H7 (cell line): ENCODE data around the gene GIPC1. TPM values are rescaled to one million over a fixed set of nuclear protein-coding genes. Genes with fewer than 3 reads are reported as not detected.
A peak's percentile ranks its signal among the peaks of the same experiment; 100 is the strongest.
"Not testable (repeated sequence)": the region's sequence is repeated elsewhere in the genome, so short reads cannot be mapped to it uniquely, and the experiment has no call there.

Experiments used
- DNase-seq: peaks from one replicate; pipeline ENCODE4 v3.0.0; 2012
- H3K27me3 ChIP-seq: 2 replicates; pipeline ENCODE4 v1.6.0; 2011; ENCODE audit warnings: mild to moderate bottlenecking, low read length; ENCODE audit not compliant: control insufficient read depth, insufficient read depth
- H3K36me3 ChIP-seq: replicated peaks from 2 replicates; pipeline ENCODE4 v1.5.1; 2011; ENCODE audit warnings: low read length; ENCODE audit not compliant: control insufficient read depth, insufficient read depth
- H3K4me3 ChIP-seq: 2 replicates; pipeline ENCODE4 v1.5.1; 2011; ENCODE audit warnings: low read depth, mild to moderate bottlenecking, control low read depth, low read length, moderate library complexity; ENCODE audit not compliant: insufficient read depth
- total RNA-seq: library from RNA; depleted of rRNA; stranded (reverse); fragments of >200 nt; shearing (Covaris generic); gene quantifications from 2 replicates; pipeline ENCODE4 v1.2.3, GENCODE V29; 2014

GIPC1 gene
- total RNA-seq, 1 experiment from 2014 or later: 116 TPM

DNA sequence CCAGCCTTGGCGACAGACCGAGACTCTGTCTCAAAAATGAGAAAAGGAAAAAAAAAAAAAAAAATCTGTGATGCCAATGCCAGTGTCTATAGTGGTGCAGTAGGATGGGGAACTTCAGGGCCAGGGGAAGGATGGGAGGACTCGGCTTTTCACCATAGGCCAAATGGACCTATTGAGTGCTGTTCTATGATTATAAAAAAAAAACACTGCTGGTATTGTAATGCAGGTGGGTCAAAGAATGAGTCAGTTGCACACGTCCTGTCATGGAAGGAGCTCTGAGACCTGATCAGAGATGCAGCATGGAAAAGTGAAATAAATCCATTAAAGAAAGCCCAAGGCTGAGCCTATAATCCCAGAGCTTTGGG, 15.3 kb upstream of the GIPC1 start:
- Histone ChIP-seq H3K27me3 (no peaks in the 10 kb centered on the region), H3K4me3 (no peak overlapping the region), H3K36me3 (peaks cover 17% of the 10 kb centered on the region)
- no peak for DNase-seq

DNA sequence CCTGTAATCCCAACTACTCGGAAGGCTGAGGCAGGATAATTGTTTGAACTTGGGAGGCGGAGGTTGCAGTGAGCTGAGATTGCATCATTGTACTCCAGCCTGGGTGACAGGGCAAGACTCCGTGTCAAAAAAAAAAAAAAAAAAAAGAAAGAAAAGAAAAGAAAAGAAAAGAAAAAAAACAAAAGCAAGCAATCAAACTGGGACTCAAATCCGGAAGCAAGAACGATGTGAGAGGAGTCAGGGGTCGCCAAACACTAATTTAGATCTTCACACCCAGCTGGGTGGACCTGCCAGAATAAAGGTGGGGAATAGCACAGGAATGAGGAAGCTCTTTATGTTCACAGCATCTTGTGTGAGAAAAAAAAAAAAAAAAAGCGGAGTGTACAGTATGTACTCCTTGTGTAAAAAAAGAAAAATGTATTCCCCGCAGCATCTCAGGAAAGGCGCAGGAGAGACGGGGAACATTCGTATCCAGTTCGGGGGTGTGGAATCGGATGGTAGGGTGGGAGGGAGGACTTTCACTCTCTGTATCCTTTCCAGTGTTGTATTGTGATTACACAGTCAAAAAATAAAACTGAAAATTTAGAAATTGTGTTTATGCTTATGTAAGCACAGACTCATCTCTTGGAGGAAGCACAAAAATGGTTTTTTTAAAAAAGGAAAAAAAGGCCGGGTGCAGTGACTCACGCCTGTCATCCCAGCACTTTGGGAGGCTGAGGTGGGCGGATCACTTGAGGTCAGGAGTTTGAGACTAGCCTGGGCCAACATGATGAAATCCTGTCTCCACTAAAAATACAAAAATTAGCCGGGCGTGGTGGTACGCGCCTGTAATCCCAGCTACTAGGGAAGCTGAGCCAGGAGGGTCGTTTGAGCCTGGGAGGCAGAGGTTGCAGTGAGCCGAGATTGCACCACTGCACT, 14.6 kb upstream of the GIPC1 start:
- Histone ChIP-seq H3K4me3 (no peak overlapping the region), H3K36me3 (peaks cover 11% of the 10 kb centered on the region), H3K27me3 (no peaks in the 10 kb centered on the region)
- no peak for DNase-seq

DNA sequence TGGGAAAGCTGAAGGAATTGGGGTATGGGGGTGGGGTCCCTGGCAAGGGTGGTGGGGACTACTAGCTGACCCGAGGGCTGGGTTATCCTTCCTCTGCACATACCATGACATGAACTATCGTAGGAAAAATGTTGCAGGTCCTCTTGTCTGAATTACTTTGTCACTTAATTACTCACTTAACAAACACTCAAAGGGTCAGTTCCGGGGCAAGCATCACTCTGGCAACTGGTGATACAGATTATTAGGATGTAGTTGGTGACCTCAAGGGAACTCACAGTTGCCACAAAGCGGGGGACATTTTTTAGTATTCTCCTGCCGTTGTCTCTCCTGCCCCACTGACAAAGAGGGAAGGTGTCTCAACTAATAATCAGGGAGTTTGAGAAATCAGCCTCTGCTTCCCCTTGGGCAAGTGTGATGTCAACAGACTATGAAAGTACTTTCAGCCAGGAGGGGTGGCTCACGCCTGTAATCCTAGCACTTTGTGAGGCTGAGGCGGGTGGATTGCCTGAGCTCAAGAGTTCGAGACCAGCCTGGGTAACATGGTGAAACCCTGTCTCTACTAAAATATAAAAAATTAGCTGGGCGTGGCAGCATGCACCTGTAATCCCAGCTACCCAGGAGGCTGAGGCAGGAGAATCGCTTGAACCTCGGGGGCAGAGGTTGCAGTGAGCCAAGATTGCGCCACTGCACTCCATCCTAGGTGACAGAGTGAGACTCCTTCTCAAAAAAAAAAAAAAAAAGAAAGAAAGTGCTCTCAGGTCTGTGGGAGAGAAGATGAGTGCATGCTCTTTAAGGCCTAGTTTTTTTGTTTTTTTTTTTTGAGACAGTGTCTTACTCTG, 12.0 kb upstream of the GIPC1 start:
- no peaks in the 10 kb centered on the region for H3K36me3 ChIP-seq
- H3K27me3 ChIP-seq: no peaks in the 10 kb centered on the region
- no peak for DNase-seq
- H3K4me3 ChIP-seq: no peak overlapping the region

DNA sequence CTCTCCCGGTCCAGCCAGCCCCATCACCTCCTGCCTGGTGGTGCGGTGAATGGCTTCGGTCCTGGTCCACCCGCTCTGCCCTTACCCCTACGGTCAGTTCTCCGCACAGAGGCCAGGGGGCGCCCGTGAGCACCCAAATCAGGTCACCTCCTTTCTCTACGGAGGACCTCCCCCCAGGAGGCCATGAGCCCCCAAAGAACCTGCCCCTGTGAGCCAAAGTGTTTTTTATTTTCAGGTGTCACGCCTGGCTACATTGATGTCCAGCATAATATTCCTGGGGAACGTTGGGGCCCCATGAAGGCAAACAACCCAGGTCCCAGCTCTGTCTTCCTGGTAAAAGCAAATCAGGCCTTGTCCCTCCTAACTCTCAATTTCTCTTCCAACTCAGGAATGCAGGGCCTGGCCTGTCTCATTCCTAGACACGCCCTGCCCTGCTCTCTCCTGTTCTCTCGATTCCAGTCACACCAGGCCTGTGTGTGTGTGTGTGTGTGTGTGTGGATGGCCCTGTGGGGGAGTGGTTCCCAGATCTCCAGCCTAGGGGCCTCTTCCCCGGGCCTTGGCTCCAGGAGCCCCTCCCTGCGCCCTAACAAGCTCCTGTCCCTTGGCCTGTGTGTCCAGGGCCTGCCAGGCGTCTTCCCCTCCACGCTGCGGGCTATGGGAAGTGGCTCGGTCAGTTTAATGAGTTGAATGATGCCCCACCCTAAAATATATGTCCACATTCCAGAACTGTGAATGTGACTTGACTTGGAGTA, 9.7 kb upstream of the GIPC1 start:
- Histone ChIP-seq H3K4me3 (no peak overlapping the region), H3K27me3 (no peaks in the 10 kb centered on the region), H3K36me3 (no peaks in the 10 kb centered on the region)
- DNase-seq: peak; percentile 95

- not testable (repeated sequence) for DNase-seq, H3K4me3 ChIP-seq, H3K27me3 ChIP-seq, H3K36me3 ChIP-seq
Observed at GRCh38 chr19:14504575-14504974, 8.6 kb upstream of the GIPC1 start.

GRCh38 chr19:14503285-14503684, 7.4 kb upstream of the GIPC1 start:
- no peak for DNase-seq
- Histone ChIP-seq H3K27me3 (no peaks in the 10 kb centered on the region), H3K4me3 (no peak overlapping the region), H3K36me3 (no peaks in the 10 kb centered on the region)

DNA sequence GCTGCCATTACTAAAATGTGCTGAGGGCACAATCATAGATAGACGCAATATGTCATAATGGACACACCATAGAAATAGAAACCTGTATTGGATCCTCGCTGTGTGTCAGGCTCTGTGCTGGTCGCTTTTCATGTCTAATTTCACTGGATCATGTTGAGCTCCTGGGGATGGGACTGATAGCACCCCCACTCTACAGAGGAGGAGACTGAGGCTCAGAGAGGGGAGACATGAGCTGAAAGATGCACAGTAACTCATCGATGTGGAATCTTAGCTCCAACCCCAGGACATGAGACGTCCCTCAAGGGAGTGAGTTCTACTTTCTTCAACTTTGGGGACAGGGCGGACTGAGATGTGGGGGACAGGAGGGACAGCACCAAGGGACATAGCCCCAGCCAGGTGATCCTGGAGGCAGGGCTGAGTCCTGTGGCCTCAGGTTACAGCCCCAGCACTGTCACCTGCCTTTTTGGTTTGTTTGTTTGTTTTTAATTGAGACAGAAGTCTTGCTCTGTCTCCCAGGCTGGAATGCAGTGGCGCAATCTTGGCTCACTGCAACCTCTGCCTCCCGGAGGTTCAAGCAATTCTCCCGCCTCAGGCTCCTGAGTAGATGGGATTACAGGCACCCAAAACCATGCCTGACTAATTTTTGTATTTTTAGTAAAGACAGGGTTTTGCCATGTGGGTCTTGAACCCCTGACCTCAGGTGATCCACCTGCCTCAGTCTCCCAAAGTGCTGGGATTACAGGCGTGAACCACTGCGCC, 6.6 kb upstream of the GIPC1 start:
- Histone ChIP-seq H3K36me3 (no peaks in the 10 kb centered on the region), H3K4me3 (no peak overlapping the region), H3K27me3 (no peaks in the 10 kb centered on the region)
- DNase-seq: no peak

- no peaks in the 10 kb centered on the region for H3K27me3 ChIP-seq
- H3K36me3 ChIP-seq: no peaks in the 10 kb centered on the region
- DNase-seq: peak; percentile 59
- H3K4me3 ChIP-seq: no peak overlapping the region
Observed at GRCh38 chr19:14497228-14497921, 1.4 kb upstream of the GIPC1 start.

- H3K27me3 ChIP-seq: no peaks in the 10 kb centered on the region
- peaks cover 1% of the 10 kb centered on the region; the same call in 1 of the 2 replicates for H3K36me3 ChIP-seq
- DNase-seq: no peak
- H3K4me3 ChIP-seq: peak overlapping the region; percentile 39; the same call in 1 of the 2 replicates
Observed at GRCh38 chr19:14496834-14497227, 904 bp upstream of the GIPC1 start.

- H3K4me3 ChIP-seq: peak overlapping the region; percentile 58
- H3K36me3 ChIP-seq: peaks cover 2% of the 10 kb centered on the region
- H3K27me3 ChIP-seq: no peaks in the 10 kb centered on the region
- DNase-seq: no peak
Observed at GRCh38 chr19:14495672-14496028, 277 bp downstream of the GIPC1 start.

GRCh38 chr19:14494910-14495671, 836 bp downstream of the GIPC1 start:
- H3K27me3 ChIP-seq: no peaks in the 10 kb centered on the region
- peak; percentile 78 for DNase-seq
- H3K36me3 ChIP-seq: peaks cover 2% of the 10 kb centered on the region
- peak overlapping the region; percentile 58 for H3K4me3 ChIP-seq

DNA sequence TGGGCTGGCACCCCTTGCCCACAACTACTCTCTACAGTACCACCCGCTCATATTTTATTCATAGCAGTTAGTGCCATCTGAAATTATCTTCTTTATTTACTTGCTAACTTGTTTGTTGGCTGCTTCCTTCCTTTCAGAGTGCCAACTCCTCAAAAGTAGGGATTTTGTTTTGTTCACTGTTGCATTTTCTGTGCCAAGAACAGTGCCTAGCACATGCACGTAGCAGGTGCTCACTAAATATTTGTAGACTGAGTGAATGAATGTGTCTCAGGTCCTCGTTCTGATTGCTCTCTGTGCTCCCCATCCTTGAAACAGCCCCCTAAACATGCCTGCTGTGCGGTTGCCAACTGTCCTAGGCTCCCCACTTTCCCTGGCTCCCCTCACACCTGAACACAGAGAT, 1.5 kb downstream of the GIPC1 start:
- H3K36me3 ChIP-seq: peaks cover 2% of the 10 kb centered on the region
- H3K27me3 ChIP-seq: no peaks in the 10 kb centered on the region
- no peak for DNase-seq
- no peak overlapping the region for H3K4me3 ChIP-seq

- Histone ChIP-seq H3K27me3 (no peaks in the 10 kb centered on the region), H3K4me3 (no peak overlapping the region), H3K36me3 (peaks cover 5% of the 10 kb centered on the region)
- DNase-seq: peak; percentile 17
Observed at GRCh38 chr19:14492756-14493337, 3.1 kb downstream of the GIPC1 start.
